Measurements from ENCODE around the gene ZNF213. TPM values are rescaled to one million over a fixed set of nuclear protein-coding genes. Genes with fewer than 3 reads are reported as not detected.

ZNF213 gene
- polyA plus RNA-seq, 1 donor from 2014 or later, result 5.1 TPM

- no peak overlapping the region for H2AFZ ChIP-seq (ENCODE audit: low read depth, low read length)
Measured at GRCh38 chr16:3170440-3171180, 35.8 kb downstream of the ZNF213 start.

DNA sequence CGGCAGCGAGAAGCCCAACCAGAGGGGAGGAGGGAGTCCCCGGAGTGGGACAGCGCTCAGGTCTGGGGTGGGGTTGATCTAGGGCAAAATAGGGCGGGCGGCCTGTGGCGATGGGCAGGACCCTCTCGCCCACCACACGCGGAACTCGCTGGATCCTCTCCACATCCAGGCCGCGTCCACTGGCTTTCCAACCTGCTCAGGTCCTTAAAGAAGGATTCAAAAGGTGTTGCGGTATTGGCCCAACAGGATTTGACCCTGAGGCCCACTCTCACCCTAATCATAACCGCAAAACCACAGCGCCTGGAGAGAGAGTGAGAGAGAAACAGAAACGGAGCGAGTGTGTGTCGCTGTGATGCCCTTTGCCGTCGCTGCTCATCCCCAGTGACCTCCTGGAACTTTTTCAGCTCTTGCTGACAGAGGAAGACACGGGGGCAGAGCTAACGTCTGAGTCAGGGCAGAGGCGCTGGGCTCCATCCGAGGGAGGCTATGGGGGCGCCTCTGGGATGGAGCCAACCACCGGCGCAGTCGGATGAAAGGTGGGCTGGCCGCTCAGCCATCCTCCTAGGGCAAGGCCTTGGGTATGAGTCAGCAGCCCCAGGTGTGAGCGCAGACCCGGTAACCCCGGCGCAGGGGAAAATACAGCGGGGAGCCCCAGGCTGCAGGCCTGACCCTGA, 36.5 kb downstream of the ZNF213 start:
- peak overlapping the region; percentile 49 for H3K4me3 ChIP-seq (ENCODE audit: low read length)
- TF ChIP-seq EZH2 (IDR thresholded peaks at IDR 0.05; ENCODE audit: borderline replicate concordance, insufficient read depth, low read length, poor library complexity, severe bottlenecking), result peak; percentile 62
- no peak for TF ChIP-seq POLR2AphosphoS5 (IDR thresholded peaks at IDR 0.05)
- H3K79me2 ChIP-seq (replicated peaks; ENCODE audit: insufficient read depth, low read length), result no peaks in the 10 kb centered on the region
- no peaks in the 10 kb centered on the region for H3F3A ChIP-seq (ENCODE audit: insufficient read depth, low read length, poor library complexity, severe bottlenecking)
- H3K9ac ChIP-seq (ENCODE audit: low read length), result no peak overlapping the region
- H3K27ac ChIP-seq (ENCODE audit: low read length), result no peak overlapping the region
- H3K4me2 ChIP-seq (ENCODE audit: low read length), result no peak overlapping the region
- no peaks in the 10 kb centered on the region for H3K36me3 ChIP-seq (ENCODE audit: insufficient read depth, low read length)
- no peaks in the 10 kb centered on the region for H3K9me3 ChIP-seq (ENCODE audit: low read length)
- no peak overlapping the region for H2AFZ ChIP-seq (ENCODE audit: low read depth, low read length)
- H3K27me3 ChIP-seq (ENCODE audit: insufficient read depth, low read depth, low read length), result peaks cover 98% of the 10 kb centered on the region
- H4K20me1 ChIP-seq (ENCODE audit: insufficient read depth), result no peaks in the 10 kb centered on the region
- H3K9me2 ChIP-seq (ENCODE audit: insufficient read depth, low read length), result no peaks in the 10 kb centered on the region

More at GRCh38 chr16:3170440-3171180, 35.8 kb downstream of the ZNF213 start:
- Histone ChIP-seq H3K9ac (ENCODE audit: low read length) (no peak overlapping the region), H3K27me3 (ENCODE audit: insufficient read depth, low read depth, low read length) (peaks cover 92% of the 10 kb centered on the region), H3K27ac (ENCODE audit: low read length) (no peak overlapping the region), H3F3A (ENCODE audit: insufficient read depth, low read length, poor library complexity, severe bottlenecking) (no peaks in the 10 kb centered on the region), H3K9me2 (ENCODE audit: insufficient read depth, low read length) (no peaks in the 10 kb centered on the region), H3K9me3 (ENCODE audit: low read length) (no peaks in the 10 kb centered on the region), H3K36me3 (ENCODE audit: insufficient read depth, low read length) (no peaks in the 10 kb centered on the region), H3K4me2 (ENCODE audit: low read length) (no peak overlapping the region), H3K4me3 (ENCODE audit: low read length) (peak overlapping the region; percentile 49), H3K79me2 (replicated peaks; ENCODE audit: insufficient read depth, low read length) (no peaks in the 10 kb centered on the region), H4K20me1 (ENCODE audit: insufficient read depth) (no peaks in the 10 kb centered on the region)
- no peak for TF ChIP-seq SMC3 (conservative IDR thresholded peaks at IDR 0.05; ENCODE audit: poor library complexity)
- TF ChIP-seq EZH2 (IDR thresholded peaks at IDR 0.05; ENCODE audit: borderline replicate concordance, insufficient read depth, low read length, poor library complexity, severe bottlenecking), result no peak
- TF ChIP-seq RAD21 (conservative IDR thresholded peaks at IDR 0.05), result no peak

DNA sequence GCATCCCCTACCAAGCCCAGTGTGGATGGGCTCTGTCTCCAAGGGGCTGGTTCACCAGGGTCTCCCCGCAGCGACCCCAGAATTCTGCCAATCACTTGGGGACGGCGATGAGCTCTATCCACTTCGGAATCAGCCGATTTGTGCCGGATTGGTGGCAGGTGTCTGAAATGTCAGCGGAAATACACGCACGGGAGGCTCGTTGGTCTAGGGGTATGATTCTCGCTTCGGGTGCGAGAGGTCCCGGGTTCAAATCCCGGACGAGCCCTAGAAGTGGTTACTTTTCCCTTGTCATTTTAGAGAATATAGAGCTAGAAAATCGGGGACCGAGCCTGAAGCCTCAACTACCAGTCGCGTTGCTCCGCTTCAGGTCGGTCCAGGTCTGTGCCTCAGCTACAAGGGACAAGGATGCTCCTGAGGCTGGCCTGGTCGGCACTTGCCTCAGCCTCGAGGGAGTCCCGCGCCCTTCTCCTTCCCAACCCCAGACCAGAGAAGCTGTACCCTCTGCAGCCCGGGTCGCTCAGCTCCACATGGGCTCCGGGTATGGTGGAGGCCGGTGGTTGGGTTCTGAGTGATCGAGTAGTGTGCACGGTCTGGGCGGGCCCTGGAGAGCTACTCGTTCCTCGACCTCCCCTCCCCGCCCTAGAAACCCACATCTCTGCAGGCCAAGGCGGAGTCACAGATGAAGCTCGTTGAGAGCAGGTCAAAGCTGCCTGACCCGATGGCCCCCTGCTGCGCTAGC, 37.2 kb downstream of the ZNF213 start:
- Histone ChIP-seq H4K20me1 (ENCODE audit: insufficient read depth) (no peaks in the 10 kb centered on the region), H3K36me3 (ENCODE audit: insufficient read depth, low read length) (no peaks in the 10 kb centered on the region), H3K9ac (ENCODE audit: low read length) (no peak overlapping the region), H3K9me3 (ENCODE audit: low read length) (no peaks in the 10 kb centered on the region), H2AFZ (ENCODE audit: low read depth, low read length) (no peak overlapping the region), H3K4me2 (ENCODE audit: low read length) (no peak overlapping the region), H3K27ac (ENCODE audit: low read length) (no peak overlapping the region), H3K4me3 (ENCODE audit: low read length) (peak overlapping the region; percentile 49), H3K79me2 (replicated peaks; ENCODE audit: insufficient read depth, low read length) (no peaks in the 10 kb centered on the region), H3F3A (ENCODE audit: insufficient read depth, low read length, poor library complexity, severe bottlenecking) (no peaks in the 10 kb centered on the region), H3K27me3 (ENCODE audit: insufficient read depth, low read depth, low read length) (peaks cover 98% of the 10 kb centered on the region), H3K9me2 (ENCODE audit: insufficient read depth, low read length) (no peaks in the 10 kb centered on the region)
- no peak for TF ChIP-seq EZH2 (IDR thresholded peaks at IDR 0.05; ENCODE audit: borderline replicate concordance, insufficient read depth, low read length, poor library complexity, severe bottlenecking)
- TF ChIP-seq, protein P1, sequence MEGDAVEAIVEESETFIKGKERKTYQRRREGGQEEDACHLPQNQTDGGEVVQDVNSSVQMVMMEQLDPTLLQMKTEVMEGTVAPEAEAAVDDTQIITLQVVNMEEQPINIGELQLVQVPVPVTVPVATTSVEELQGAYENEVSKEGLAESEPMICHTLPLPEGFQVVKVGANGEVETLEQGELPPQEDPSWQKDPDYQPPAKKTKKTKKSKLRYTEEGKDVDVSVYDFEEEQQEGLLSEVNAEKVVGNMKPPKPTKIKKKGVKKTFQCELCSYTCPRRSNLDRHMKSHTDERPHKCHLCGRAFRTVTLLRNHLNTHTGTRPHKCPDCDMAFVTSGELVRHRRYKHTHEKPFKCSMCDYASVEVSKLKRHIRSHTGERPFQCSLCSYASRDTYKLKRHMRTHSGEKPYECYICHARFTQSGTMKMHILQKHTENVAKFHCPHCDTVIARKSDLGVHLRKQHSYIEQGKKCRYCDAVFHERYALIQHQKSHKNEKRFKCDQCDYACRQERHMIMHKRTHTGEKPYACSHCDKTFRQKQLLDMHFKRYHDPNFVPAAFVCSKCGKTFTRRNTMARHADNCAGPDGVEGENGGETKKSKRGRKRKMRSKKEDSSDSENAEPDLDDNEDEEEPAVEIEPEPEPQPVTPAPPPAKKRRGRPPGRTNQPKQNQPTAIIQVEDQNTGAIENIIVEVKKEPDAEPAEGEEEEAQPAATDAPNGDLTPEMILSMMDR (IDR thresholded peaks at IDR 0.05; ENCODE audit: poor library complexity, severe bottlenecking), result no peak
- no peak for TF ChIP-seq REST (IDR thresholded peaks at IDR 0.05; ENCODE audit: borderline replicate concordance)
- TF ChIP-seq MXI1 (conservative IDR thresholded peaks at IDR 0.05; ENCODE audit: poor library complexity, severe bottlenecking), result no peak
- no peak for TF ChIP-seq TAF1 (IDR thresholded peaks at IDR 0.05; ENCODE audit: low read depth)
